Measurements from ENCODE around the gene EOGT.
A peak's percentile ranks its signal among the peaks of the same experiment; 100 is the strongest.

EOGT gene

DNA sequence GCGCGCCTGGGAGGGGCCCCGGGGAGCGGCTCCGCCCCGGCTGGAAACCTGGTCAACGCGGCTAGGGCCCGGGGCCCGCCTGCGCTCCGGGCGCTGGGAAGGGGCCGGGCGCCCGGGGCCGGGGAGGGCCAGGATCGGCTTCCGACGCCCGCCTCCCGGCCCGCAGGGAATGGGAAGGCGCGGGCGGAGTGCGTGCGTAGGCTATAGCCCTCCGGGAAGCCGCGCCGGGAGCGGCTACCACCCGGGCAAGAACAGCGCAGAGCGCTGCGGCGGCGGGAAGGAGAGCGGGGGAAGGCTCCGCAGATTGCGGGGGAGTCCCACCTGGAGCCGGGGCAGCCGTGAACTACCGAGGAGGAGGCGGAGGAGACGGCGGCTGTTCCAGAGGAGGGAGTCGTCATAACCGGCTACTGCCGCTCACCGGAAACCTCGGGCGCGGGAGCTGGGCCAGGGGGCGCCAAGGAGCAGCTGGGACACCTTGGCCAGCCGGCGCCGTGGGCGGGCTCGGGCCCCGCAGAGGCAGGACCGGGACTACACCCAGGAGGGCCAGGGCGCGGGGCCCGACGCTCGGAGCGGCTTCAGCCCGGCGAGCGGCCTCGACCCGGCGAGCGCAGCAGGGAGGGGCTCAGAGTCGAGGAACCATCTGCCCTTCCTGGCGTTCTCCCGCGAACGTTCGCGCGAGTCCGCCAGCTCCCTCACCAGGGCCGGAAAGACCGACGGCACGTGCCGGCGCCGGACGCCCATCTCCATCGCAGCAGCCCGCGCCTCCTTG, at the start of gene EOGT:
Gene EOGT (minus strand): TSS at position 432 of the 769 bp plus-strand sequence. CDS start 3,838 bp downstream, outside the sequence.
- DNase-seq: peak; percentile 33

DNA sequence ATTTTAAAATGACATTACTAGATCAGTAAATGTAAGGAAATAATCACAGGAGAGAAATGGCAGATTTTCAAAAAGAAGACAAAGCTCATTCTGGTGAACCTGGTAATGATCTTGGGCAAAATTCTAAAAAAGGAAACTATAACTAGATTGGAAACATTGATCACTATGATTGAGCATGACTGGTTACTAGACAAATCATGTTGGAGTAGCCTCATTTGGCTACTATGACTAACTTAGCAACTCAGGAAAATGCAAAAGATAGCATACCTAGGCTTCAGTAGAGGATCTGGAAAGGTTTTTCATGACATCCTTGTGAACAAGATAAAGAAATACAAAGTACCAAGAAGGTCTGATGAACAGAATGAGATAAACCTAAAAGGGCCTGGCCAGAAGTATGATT, 46.2 kb upstream of the EOGT start:
- no peak for DNase-seq

DNA sequence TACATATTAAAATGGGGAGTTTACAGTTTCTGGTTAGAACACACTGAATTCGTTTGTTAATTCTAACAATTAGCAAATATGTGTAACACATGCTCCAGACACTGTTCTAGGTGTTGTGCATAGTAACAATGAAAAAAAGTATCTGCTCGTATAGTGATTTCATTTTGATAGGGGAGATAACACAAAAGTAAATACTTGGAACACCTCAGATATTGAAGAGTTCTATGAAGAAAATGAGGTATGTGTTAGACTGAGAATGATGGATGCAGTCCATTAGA, 45.4 kb upstream of the EOGT start:
- no peak for DNase-seq

- DNase-seq: no peak
Measured at GRCh38 chr3:69058180-69058946, 44.9 kb upstream of the EOGT start.

DNA sequence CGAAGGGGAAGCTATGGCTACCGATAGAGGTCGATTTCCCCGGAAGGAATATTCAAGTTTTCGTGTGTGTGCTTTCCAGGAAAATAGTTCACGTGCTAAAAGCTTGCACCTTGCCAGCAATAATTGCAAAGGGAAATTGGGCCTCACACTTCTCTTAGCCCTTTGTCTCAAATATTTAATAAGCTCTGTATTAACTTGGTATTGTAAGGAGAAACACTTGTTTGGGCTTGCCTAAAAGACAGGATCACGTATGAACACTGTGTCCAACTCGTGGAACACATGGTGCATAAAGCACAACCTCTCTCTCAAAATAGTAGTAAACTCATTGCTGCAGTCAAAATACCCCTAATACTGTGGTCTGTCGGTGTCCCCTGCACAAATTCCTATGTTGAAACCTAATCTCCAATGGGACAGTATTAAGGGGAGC, 39.0 kb upstream of the EOGT start:
- no peak for DNase-seq

DNA sequence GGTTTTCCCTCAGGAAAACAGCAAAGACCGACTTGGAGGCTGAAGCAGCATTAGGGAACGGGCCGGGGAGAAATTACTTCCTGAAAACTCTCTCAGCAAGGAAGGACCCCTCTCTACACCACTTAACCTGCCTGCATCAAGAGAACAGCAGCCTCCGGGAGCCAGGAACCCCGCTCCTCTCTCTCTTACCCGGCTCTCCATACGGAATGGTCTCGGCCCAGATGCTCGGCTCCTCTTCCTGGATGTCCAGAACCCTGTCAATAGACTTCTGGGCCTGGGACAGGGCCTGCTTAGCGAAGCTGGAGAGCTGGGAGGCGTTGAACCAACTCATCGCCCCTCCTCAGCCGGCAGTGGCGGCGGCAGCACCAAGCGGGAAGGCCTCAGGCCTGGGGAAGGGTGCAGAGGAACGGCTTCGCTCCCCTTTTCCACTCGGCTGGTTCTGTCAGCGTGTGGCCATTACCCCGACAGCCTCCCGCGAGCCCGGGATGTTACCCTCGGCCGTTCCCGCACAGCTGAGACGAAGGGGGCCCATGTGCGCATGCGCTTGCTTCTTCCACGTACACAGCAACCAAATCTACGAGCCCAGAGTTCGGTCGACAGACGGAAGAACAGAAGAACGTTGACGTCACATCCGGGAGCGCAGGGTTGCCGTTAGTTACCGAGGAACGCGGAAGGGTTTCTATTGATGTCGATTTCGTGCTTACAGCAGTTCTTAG, 38.4 kb upstream of the EOGT start, which contains the start of gene TMF1:
Gene TMF1 (minus strand): TSS at position 578 of the 716 bp plus-strand sequence. CDS start 247 bp downstream, at position 331.
- no peak for DNase-seq

GRCh38 chr3:69048990-69049389, 35.5 kb upstream of the EOGT start:
- DNase-seq: no peak

DNA sequence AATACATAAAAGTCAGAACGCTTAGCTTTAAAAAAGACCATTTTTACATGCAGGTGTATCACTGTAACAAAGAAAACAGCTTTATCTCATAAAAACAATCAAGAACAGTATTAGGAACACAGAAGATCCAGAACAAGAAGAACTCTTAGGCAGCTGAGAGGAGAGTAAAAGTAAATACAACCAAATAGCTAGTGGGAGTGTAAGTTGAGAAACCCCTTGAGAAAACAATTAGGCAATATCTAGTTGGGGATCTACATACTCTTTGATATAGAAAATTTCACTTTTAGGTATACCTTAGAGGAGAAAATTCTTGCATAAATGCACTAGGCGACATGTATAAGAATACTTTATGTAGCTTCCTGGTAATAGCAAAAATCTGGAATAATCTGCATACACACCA, 31.1 kb upstream of the EOGT start:
- no peak for DNase-seq

DNA sequence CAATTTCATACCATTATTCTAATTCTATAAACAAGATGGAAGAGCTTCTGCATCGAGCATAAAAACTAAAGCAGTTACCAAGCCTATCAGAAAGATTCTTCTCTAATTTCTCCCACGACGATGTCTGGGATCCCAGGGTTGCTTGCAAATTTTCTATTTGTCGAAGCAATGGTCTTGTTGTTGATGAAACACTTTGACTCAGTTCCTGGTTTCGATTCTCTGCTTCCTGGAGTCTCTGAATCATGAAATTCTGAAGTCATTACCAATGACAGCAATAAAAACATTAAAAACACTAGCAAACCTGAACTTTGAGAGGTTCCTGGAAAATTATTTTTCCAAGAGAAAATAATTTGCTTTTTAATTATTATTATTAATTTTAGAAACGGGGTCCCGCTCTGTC, 20.0 kb upstream of the EOGT start:
- DNase-seq: no peak

GRCh38 chr3:69032737-69033136, 19.3 kb upstream of the EOGT start:
- no peak for DNase-seq

- no peak for DNase-seq
Measured at GRCh38 chr3:69032142-69032541, 18.7 kb upstream of the EOGT start.

- DNase-seq: no peak
Measured at GRCh38 chr3:69031635-69032034, 18.2 kb upstream of the EOGT start.

DNA sequence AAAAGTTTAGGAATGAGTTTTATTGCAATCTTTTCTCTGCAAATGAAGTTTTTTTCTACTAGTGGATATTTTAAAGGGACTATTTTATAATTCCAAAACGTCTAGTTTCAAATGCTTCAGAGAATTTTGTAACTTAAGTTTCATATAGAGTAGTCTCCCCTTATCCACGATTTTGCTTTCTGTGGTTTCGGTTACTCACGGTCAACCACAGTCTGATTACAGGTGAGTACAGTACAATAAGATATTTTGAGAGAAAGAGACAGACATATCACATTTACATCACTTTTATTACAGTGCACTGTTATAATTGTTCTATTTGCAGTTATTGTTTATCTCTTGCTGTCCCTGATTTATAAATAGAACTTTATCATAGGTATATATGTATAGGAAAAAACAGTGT, 7.4 kb upstream of the EOGT start:
- DNase-seq: no peak

DNA sequence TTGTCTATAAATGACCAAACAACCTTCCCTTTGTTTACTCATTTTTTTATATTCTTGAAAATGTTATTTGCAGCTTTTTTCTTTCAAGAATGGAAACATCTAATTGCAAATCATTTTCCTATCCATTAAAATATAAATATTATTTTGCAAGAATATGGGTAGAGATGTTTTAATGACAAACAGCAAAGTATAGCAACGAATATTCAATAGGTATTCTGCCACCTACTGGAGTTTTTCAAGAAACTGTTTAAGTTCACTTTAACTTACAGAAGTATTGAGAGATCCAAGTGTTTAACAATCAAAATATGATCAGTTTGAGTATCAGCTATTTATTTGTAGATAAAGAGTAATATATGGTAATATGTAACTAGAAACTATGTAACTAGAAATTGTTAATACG, 6.9 kb upstream of the EOGT start:
- DNase-seq: no peak

GRCh38 chr3:69016901-69017300, 3.4 kb upstream of the EOGT start:
- DNase-seq: no peak

DNA sequence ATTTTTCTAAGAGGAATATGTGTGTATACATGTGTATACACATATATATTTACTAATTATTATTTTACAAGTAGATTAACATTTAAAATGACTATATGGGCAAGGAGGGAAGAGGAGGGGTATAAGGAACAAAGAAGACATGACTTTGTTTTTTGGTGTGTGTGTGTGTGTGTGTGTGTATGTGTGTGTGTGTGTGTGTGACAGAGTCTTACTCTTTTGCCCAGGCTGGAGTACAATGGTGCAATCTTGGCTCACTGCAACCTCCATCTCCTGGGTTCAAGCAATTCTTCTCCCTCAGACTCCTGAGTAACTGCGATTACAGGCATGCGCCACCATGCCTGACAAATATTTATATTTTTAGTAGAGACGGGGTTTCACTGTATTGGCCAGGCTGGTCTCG, 2.6 kb upstream of the EOGT start:
- no peak for DNase-seq

DNA sequence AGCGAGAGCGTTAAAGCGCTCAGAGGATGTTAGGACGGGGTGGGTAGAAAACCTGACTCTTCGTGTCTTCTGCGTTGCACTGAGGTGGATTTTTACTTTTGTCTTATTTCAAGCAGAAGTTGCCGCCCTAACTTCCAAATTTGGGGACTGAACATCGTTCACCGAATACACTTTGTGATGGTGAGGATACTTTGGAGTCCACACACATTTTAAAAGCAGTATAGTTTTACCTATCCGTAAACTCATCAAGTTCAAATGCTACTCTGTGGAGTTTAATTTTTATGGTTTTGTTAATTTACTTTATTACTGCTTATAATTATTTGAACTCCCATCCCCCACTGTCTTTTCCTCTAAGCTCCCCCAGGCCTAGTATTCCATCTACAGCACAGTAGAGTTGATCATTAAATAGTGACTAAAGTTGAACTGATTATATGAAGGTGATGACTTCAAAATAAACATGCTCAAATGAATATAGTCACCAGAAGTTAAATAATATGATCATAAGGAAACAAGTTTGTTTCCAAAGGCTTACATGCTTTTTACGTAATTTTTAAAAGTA, 617 bp upstream of the EOGT start:
- DNase-seq: no peak

GRCh38 chr3:69012800-69013252, 658 bp downstream of the EOGT start:
- DNase-seq: no peak

DNA sequence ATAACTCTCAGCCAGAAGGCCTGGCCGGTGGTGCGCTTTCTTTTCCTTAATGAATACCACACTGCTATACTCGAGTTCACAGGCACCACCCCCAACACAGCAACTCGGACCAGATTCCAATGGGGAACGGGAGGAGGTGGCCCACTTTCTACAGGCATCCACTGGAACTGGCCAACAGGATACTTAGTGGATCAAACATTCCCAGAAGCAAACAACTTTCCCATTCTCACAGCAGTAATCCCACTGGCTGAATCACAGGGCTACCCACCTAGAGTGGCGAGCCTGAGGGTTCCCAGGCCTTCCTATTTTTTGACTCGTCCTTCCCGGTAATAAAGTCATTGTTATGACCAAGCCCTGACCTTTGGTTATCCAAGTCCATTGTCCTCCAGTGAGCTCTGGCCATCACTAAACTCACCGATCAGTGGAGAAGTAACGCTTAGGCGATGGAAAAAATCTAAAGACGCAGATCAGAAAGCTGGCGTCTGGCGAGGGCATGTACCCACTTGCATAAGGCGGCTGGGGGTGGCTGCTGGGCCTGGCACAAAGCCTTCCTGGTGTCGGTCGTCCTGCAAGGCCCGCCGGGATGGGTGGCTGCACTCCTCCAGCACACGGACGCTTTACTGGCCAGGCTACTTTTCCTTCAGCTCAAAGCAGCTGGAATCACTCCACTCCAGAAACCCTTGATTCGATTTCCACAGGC, 1.2 kb downstream of the EOGT start:
- no peak for DNase-seq

DNA sequence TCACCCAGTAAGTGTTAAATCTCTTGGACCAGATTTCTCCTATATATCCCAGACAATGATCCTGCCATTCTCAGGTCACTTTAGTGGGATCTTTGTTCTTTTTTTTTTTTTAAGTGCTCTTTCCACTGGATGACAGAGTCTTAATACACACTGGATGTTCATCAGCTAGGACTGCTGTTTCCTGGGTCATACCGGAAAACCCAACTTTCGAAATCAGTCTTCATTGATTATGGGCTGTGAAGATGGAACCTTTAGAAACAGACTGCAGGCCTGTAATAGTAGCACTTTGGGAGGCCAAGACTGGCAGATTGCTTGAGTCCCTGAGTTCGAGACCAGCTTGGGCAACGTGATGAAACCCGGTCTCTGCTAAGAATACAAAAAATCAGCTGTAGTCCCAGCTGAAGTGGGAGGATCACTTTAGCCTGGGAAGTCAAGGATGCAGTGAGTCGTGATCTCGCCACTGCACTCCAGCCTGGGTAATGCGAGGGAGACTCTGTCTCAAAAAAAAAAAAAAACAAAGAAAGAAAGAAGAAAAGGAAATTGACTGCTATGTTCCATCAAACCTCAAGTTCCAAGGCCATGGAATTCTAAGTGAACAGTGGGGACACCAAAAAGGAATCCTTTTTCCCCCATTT, 2.3 kb downstream of the EOGT start:
- DNase-seq: no peak

GRCh38 chr3:69009559-69010410, 3.7 kb downstream of the EOGT start:
- no peak for DNase-seq

Data from NCI-H2227 treated with DMSO at 0.1 percent for 48 hours (cell line).